Aorta (tissue), 5 donors: ENCODE data around the gene TMEM132D. TPM values are rescaled to one million over a fixed set of nuclear protein-coding genes. Genes with fewer than 3 reads are reported as not detected.

ENCODE experiments used
- ATAC-seq: fragments of 200-7000 bp; cut with Tn5 transposase; one replicate; pipeline ENCODE4 v1.9.1; 2022; ENCODE audit warnings: moderate library complexity; ENCODE audit not compliant: low FRiP score
- DNase-seq, 2 donors: peaks; one replicate each; pipeline ENCODE4 v3.0.0-alpha.2; 2020
- H3K27ac ChIP-seq, 2 donors: one replicate each; pipeline ENCODE4 v1.5.1; 2013; ENCODE audit warnings: low read length in 2 of 2, mild to moderate bottlenecking in 2 of 2, moderate library complexity in 2 of 2, control low read depth in 1 of 2, inconsistent platforms in 1 of 2, low read depth in 1 of 2
- H3K27me3 ChIP-seq, 2 donors: one replicate each; pipeline ENCODE4 v1.6.1; 2013; ENCODE audit warnings: control low read depth in 1 of 2, low read length in 1 of 2, mild to moderate bottlenecking in 1 of 2, moderate library complexity in 1 of 2; ENCODE audit not compliant: insufficient read depth in 2 of 2, control insufficient read depth in 1 of 2
- H3K36me3 ChIP-seq, 2 donors: one replicate each; pipeline ENCODE4 v1.6.1; 2013; ENCODE audit warnings: control low read depth in 1 of 2, low read length in 1 of 2, mild to moderate bottlenecking in 1 of 2; ENCODE audit not compliant: insufficient read depth in 2 of 2, control insufficient read depth in 1 of 2
- H3K4me1 ChIP-seq, 2 donors: one replicate each; pipeline ENCODE4 v1.6.1; 2013; ENCODE audit warnings: low read length in 2 of 2, control low read depth in 1 of 2, mild to moderate bottlenecking in 1 of 2, moderate library complexity in 1 of 2; ENCODE audit not compliant: insufficient read depth in 2 of 2, control insufficient read depth in 1 of 2
- H3K4me3 ChIP-seq, 2 donors: one replicate each; pipeline ENCODE4 v1.5.1; 2013; ENCODE audit warnings: low read length in 2 of 2, control low read depth in 1 of 2, mild to moderate bottlenecking in 1 of 2
- H3K9me3 ChIP-seq: one replicate; pipeline ENCODE4 v1.6.1; 2013; ENCODE audit warnings: mild to moderate bottlenecking, low read length; ENCODE audit not compliant: control insufficient read depth
- WGBS, 2 donors: extraction: QIAGEN DNeasy Blood & Tissue Kit; methylation state at CpG; one replicate each; pipeline ENCODE4 v1.1.7; 2013; 5-methylcytosine and 5-hydroxymethylcytosine counted together
- intact Hi-C, 2 donors: fragments of 100-400 bp; cut with DNase I; formaldehyde crosslinking; loops; one replicate each; pipeline versions ENCODE4 v1.14.2 to v1.15.0; 2022
- polyA plus RNA-seq, 2 donors: library from polyadenylated mRNA; stranded (reverse); fragments of 200-250 nt; gene quantifications; one replicate each; pipeline ENCODE4 v1.2.3, GENCODE V29; 2013
- total RNA-seq, 2 donors: library from RNA; stranded (reverse); fragmentation: NEBNext Ultra II Directional; extraction: Animal tissue kit (Norgen Biotek cat#: 25700); gene quantifications; one replicate each; pipeline ENCODE4 v1.2.1, GENCODE V29; 2021
- donor health status: healthy with polysubstance abuse.
- donor health status: Bipolar disorder and iron deficiency.
- donor health status: DM: no; HTN: no; CAD: no.
- donor health status: DM: no; HTN: no; CAD: no.
- donor health status: DM: yes; HTN: yes; CAD: no.

The TMEM132D gene
- total and polyA plus RNA-seq, 4 donors = not detected

DNA sequence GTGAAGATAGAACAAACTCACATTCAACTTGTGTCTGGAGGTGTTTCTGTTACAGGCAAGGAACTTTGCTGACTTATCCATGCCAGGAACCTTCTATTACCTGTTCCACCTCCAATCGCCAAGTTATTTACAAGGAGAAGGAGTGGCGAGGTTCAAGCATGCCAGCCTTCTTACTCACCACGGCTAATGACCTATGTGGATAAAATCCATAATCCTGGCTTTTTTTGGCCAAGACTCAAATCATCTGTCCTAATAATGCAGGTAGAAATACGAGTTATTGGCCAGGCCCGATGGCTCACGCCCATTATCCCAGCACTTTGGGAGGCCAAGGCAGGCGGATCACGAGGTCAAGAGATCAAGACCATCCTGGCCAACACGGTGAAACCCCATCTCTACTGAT lies 241.6 kb downstream of the TMEM132D start:
- H3K27me3 ChIP-seq = no peaks in the 10 kb centered on the region
- intact Hi-C loops = no loop called here
- no peak overlapping the region for H3K27ac ChIP-seq
- no peaks in the 10 kb centered on the region for H3K4me1 ChIP-seq
- DNase-seq (no peak), ATAC-seq (no peak)
- WGBS, 2 donors = 79 to 80% methylated on average over 9 of the region's 9 CpGs
- H3K36me3 ChIP-seq = no peaks in the 10 kb centered on the region
- H3K4me3 ChIP-seq = no peak overlapping the region
- H3K9me3 ChIP-seq = peaks cover 2% of the 10 kb centered on the region

- DNase-seq (no peak), ATAC-seq (no peak)
- Histone ChIP-seq H3K9me3 (peaks cover 2% of the 10 kb centered on the region), H3K36me3 (no peaks in the 10 kb centered on the region), H3K27ac (no peak overlapping the region), H3K27me3 (no peaks in the 10 kb centered on the region), H3K4me3 (no peak overlapping the region), H3K4me1 (no peaks in the 10 kb centered on the region)
- 54 to 69% methylated on average over 7 of the region's 7 CpGs for WGBS, 2 donors
- intact Hi-C loops = no loop called here
Observed at GRCh38 chr12:129660946-129661345, 242.9 kb downstream of the TMEM132D start.

DNA sequence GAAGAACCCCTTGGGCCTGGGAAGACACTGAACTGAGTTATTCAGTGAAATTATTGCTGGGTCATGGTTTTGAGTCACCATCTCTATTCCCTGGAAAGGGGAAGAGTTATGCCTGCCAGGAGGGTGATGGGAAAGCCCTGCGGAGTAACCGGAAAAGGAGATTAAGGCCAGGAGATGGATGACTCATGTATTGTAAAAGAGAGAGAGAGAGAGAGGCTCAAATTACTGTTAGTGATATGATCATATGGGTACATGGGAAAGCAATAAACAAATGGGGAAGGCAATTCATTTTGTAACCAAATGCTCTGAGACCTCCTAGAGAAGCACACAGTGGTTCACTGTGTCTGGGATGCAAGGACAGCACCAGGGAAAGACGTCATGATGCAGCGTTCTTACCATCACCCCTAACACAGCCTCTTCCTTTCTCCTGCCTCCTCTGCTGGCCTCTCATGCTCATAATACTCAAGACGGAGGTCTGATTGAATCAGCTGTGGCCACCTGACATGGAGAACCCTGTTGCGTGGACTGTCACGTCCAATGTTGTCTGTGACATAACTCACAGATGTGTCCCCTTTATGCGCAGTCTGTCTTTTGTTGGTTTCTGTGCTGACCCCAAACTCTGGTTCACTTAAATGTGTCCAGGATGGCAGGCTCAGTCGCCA lies 243.7 kb downstream of the TMEM132D start:
- no peak overlapping the region for H3K27ac ChIP-seq
- peaks cover 2% of the 10 kb centered on the region for H3K9me3 ChIP-seq
- intact Hi-C loops = no loop called here
- H3K27me3 ChIP-seq = no peaks in the 10 kb centered on the region
- H3K36me3 ChIP-seq = no peaks in the 10 kb centered on the region
- DNase-seq = no peak
- H3K4me1 ChIP-seq = no peaks in the 10 kb centered on the region
- no peak overlapping the region for H3K4me3 ChIP-seq
- 70 to 77% methylated on average over 9 of the region's 9 CpGs for WGBS, 2 donors
- ATAC-seq = no peak

- Histone ChIP-seq H3K27ac (no peak overlapping the region), H3K36me3 (no peaks in the 10 kb centered on the region), H3K4me3 (no peak overlapping the region), H3K9me3 (peaks cover 2% of the 10 kb centered on the region), H3K27me3 (no peaks in the 10 kb centered on the region), H3K4me1 (no peaks in the 10 kb centered on the region)
- 38 to 51% methylated on average over 4 of the region's 4 CpGs for WGBS, 2 donors
- intact Hi-C loops = no loop called here
- no peak for DNase-seq
- no peak for ATAC-seq
Observed at GRCh38 chr12:129657179-129657578, 246.6 kb downstream of the TMEM132D start.

DNA sequence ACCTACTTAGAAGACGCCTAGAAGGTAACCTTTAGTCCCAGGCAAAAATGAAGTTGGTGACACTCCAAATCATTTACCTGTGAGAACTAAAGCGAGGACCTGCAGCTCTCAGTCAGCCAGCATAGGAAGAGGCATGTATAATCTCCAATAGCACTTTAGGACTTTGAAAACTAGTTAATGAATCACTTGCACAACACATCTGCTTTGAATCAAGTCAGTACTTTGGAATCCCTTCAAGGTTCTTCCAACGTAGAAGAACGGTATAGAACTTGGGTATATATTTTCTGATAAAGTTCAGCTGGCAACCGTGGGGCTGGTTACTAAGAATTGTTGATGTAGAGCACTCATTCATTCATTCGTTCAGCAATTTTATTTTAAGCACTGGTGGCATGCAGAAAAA lies 251.9 kb downstream of the TMEM132D start:
- no peaks in the 10 kb centered on the region for H3K27me3 ChIP-seq
- no peak for DNase-seq
- H3K9me3 ChIP-seq = no peaks in the 10 kb centered on the region
- no peaks in the 10 kb centered on the region for H3K4me1 ChIP-seq
- intact Hi-C loops = no loop called here
- WGBS, 2 donors = 68 to 70% methylated on average over 6 of the region's 6 CpGs
- H3K36me3 ChIP-seq = no peaks in the 10 kb centered on the region
- ATAC-seq = no peak
- H3K27ac ChIP-seq = no peak overlapping the region
- H3K4me3 ChIP-seq = no peak overlapping the region

DNA sequence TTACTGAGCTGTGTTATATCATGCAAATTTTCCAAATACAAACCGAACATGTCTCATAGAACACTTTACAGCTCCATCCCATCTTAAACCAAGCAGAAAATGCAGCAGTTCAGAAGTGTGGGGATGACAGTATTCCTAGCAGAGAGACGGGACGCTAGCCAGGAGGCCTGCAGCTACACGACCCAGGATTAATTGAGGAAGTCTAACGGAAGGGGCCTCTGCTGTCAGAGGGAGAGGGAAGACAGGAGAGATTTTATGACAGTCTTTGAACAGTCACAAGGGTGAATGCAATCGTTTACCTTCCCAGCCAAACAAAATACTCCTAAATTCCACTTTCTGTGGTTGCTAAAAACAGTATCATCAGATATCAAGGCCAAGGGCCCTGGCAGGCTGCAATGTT lies 261.9 kb downstream of the TMEM132D start:
- no peaks in the 10 kb centered on the region for H3K4me1 ChIP-seq
- no peak overlapping the region for H3K27ac ChIP-seq
- H3K27me3 ChIP-seq = no peaks in the 10 kb centered on the region
- DNase-seq = no peak
- no peaks in the 10 kb centered on the region for H3K36me3 ChIP-seq
- intact Hi-C loops = no loop called here
- 1 to 5% methylated on average over 6 of the region's 6 CpGs for WGBS, 2 donors
- no peak overlapping the region for H3K4me3 ChIP-seq
- no peak for ATAC-seq
- H3K9me3 ChIP-seq = no peaks in the 10 kb centered on the region

- no peaks in the 10 kb centered on the region for H3K36me3 ChIP-seq
- H3K4me1 ChIP-seq = no peaks in the 10 kb centered on the region
- intact Hi-C loops = no loop called here
- no peak overlapping the region for H3K4me3 ChIP-seq
- DNase-seq (no peak), ATAC-seq (no peak)
- no peak overlapping the region for H3K27ac ChIP-seq
- H3K9me3 ChIP-seq = peaks cover 1% of the 10 kb centered on the region
- H3K27me3 ChIP-seq = no peaks in the 10 kb centered on the region
- 23 to 38% methylated on average over 6 of the region's 6 CpGs for WGBS, 2 donors
Observed at GRCh38 chr12:129635021-129635685, 268.7 kb downstream of the TMEM132D start.

DNA sequence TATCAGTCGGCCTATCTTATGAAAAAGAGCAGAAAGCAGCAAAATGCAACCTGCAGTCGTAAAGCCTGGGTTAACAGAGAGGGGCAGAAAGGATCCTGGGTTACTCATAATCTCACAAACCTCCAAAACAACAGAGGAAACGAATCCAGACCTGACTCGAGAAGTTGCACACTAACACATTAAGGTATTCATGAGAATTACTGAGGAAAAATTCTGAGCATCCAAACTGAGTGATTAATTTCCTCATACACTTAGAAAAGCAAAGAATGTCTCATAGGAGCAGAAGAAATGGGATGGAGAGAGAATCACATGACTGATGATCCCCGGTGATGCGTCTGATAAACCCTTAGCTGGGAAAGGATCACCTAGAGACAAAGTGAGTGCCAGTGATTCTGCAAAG lies 272.5 kb downstream of the TMEM132D start:
- Histone ChIP-seq H3K27ac (no peak overlapping the region), H3K36me3 (no peaks in the 10 kb centered on the region), H3K9me3 (peaks cover 1% of the 10 kb centered on the region), H3K4me3 (no peak overlapping the region), H3K4me1 (no peaks in the 10 kb centered on the region), H3K27me3 (no peaks in the 10 kb centered on the region)
- ATAC-seq = no peak
- WGBS, 2 donors = 47 to 49% methylated on average over 6 of the region's 6 CpGs
- intact Hi-C loops = no loop called here
- no peak for DNase-seq

DNA sequence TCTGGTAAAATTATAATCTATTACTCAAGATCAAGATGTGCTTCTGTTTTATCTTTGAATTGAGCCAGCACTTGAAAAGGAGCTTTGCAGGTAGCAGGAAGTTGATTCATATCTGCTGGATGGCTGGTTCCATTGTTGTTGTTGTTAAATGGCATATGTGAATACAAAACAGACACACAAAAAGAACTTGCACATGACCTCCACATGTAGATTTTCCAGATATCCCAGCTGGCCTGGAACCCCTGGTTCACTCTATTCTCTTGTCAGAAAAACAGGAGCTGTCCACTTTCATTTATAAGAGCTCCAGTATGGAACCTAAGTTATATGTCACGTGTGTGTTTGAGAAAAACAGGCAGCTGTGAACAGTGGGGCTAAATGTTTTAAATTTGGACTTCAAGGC lies 273.9 kb downstream of the TMEM132D start:
- Histone ChIP-seq H3K4me3 (no peak overlapping the region), H3K9me3 (peaks cover 2% of the 10 kb centered on the region), H3K4me1 (no peaks in the 10 kb centered on the region), H3K36me3 (no peaks in the 10 kb centered on the region), H3K27me3 (no peaks in the 10 kb centered on the region), H3K27ac (no peak overlapping the region)
- DNase-seq (no peak), ATAC-seq (no peak)
- intact Hi-C loops = no loop called here
- 55 to 63% methylated on average over 1 of the region's 1 CpG for WGBS, 2 donors
